HFF-Myc (cell line): Measurements from ENCODE around the gene MORC3.
"Not testable (repeated sequence)": the region's sequence is repeated elsewhere in the genome, so short reads cannot be mapped to it uniquely, and the experiment has no call there.

Experiments
- DNase-seq: peaks from one replicate; pipeline ENCODE4 v3.0.0-alpha.2; 2011; ENCODE audit warnings: low read depth; ENCODE audit errors: extremely low read depth
- H3K4me3 ChIP-seq: replicated peaks from 2 replicates; pipeline ENCODE4 v1.5.1; 2011; ENCODE audit warnings: low read depth, mild to moderate bottlenecking, control low read depth, low read length
- TF ChIP-seq, protein P1 (sequence below): IDR thresholded peaks from 2 replicates; pipeline ENCODE4 v1.5.1; 2012; ENCODE audit warnings: mild to moderate bottlenecking, low read depth, low read length, control low read depth; ENCODE audit errors: missing control alignments

The MORC3 gene

DNA sequence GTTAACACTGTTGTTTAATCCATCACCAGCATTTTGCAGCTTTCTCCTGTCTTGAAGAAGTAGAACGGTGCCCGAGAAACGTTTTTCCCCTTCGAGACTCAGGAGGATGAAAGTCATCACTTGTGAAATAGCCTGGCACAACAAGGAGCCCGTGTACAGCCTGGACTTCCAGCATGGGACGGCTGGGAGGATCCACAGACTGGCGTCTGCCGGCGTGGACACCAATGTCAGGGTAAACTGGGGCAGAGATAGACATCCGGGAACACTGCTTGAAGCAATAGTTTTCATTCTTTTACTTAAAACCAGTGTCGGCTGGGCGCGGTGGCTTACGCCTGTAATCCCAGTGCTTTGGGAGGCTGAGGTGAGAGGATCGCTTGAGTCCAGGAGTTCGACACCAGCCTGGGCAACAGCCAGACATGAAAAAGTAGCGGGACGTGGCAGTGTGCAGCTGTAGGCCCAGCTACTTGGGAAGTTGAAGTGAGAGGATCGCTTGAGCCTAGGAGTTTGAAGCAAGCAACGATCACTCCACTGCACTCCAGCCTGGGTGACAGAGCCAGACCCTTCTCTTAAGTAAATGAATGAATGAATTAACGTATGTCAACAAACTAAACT lies 66.1 kb downstream of the MORC3 start:
- peak overlapping the region; percentile 71 for H3K4me3 ChIP-seq
- DNase-seq = no peak
- TF ChIP-seq, protein P1, sequence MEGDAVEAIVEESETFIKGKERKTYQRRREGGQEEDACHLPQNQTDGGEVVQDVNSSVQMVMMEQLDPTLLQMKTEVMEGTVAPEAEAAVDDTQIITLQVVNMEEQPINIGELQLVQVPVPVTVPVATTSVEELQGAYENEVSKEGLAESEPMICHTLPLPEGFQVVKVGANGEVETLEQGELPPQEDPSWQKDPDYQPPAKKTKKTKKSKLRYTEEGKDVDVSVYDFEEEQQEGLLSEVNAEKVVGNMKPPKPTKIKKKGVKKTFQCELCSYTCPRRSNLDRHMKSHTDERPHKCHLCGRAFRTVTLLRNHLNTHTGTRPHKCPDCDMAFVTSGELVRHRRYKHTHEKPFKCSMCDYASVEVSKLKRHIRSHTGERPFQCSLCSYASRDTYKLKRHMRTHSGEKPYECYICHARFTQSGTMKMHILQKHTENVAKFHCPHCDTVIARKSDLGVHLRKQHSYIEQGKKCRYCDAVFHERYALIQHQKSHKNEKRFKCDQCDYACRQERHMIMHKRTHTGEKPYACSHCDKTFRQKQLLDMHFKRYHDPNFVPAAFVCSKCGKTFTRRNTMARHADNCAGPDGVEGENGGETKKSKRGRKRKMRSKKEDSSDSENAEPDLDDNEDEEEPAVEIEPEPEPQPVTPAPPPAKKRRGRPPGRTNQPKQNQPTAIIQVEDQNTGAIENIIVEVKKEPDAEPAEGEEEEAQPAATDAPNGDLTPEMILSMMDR = no peak

DNA sequence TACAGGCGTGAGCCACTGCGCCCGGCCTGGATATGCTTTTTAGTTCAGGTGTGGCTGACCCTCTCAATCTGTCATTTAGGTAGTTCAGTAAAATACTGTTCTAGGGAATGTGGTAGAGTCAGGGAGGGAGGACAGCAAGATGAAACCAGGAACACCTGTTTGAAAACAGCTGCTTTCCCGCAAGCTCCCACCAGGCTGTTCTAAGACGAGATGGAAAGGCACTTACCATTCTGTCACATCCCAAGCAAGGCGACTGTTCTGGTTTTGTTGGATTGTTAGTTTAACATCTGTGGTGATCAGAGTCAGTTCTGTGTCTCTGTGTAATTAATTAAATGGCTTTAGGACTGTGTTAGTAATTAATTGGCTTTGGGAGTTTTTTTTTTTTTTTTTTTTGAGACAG lies 68.1 kb downstream of the MORC3 start:
- TF ChIP-seq, protein P1 = no peak
- no peak for DNase-seq
- H3K4me3 ChIP-seq = no peak overlapping the region

DNA sequence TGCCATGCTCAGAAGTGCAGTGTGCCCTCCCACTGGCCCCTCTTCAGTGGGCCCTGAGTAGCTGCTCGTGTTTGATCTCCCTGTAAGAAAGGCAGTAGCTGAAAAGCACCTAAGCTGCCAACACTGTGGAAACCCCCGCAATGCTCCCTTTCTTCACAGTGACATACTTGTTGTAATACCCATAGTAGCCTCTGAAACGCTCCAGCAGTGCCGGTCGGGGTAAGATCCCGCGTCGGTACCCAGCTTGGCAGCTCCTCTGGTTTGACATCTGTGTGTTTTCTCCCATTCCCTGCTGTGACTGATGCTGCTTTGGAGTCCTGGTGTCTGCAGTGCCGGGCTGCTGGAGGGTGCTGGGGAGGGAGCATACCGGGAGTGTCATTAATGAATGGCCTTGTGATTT lies 68.8 kb downstream of the MORC3 start:
- TF ChIP-seq, protein P1 = no peak
- no peak for DNase-seq
- no peak overlapping the region for H3K4me3 ChIP-seq

DNA sequence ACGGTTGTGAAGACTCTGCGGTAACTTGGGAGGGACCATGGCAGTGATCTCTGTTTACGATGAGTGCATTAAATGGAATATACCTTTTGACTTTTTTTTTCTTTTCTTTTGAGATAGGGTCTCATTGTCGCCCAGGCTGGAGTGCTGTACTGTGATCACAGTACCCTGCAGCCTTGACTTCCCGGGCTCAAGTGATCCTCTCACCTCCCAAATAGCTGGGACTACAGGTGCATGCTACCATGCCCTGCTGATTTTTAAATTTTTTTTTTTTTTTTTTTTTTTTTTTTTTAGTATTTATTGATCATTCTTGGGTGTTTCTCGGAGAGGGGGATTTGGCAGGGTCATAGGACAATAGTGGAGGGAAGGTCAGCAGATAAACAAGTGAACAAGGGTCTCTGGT lies 71.7 kb downstream of the MORC3 start:
- not testable (repeated sequence) for DNase-seq, H3K4me3 ChIP-seq

DNA sequence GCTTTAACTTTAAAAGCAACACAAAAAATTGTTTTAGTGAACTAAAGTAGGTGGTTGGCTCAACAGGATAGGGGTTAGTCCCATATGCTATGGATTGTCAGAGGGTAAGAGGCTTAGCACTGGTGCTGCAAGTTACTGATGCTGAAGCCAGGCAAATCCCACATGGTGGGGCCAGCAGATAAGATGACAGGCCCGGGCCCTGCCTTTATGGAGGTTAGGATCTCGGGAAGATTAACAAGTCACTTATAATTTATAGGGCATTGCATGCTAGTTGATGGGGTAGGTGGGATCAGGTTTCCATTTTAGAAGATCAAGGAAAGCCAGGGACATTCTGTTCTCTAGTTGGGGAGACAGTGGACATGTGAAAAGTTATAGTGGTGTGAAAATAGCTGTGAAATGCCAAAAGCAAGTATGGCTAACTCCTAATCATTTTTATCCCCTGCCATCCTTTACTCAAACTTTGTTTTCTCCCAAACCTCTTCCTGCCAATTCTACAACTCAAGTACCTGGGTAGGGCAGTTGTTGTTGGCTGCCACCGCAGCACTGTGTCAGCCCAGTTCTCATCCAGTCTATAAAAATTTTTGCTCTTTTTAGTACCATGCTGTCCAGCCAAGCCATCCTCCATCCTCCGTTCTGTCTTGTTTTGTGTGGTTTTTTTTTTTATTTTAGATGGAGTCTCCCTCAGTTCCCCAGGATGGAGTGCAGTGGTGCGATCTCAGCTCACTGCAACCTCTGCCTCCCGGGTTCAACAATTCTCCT lies 75.5 kb downstream of the MORC3 start:
- DNase-seq = no peak
- TF ChIP-seq, protein P1 = no peak
- H3K4me3 ChIP-seq = no peak overlapping the region

DNA sequence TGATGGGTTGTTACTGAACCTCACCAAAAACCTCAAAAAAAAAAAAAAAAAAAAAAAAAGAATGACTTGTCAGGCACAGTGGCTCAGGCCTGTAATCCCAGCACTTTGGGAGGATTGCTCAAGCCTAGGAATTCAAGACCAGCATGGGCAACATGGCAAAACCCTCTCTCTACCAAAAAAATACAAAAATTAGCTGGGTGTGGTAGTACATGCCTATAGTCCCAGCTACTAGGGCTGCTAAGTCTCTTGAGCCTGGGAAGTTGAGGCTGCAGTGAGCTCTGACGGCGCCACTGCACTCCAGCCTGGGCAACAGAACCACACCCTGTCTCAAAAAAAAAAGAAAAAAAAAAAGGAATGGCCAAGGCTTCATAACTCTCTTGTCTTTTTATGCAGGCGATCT lies 76.3 kb downstream of the MORC3 start:
- TF ChIP-seq, protein P1 = no peak
- DNase-seq = no peak
- H3K4me3 ChIP-seq = no peak overlapping the region

DNA sequence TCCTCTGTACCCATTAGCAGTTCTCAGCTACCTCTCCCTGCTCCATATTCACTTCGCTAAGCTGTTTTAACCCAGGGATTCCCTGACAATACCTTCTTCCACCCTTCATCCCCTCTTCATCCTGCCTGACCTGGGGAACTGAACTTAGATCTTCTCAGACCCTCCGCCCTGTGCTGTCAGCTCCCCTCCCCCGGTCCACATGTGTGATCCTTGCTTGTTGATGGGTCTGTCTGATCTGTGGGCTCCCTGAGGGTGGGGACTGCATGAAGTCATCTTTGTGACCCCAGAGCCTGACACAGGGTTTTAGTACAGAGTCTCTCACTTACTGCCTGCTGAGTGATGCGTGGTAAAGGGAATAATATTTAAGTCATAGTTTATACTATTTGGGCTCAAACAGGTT lies 77.0 kb downstream of the MORC3 start:
- DNase-seq = no peak
- H3K4me3 ChIP-seq = no peak overlapping the region
- TF ChIP-seq, protein P1 = no peak
